WTC11 (cell line): ENCODE measurements around the gene INTS15. TPM values are rescaled to one million over a fixed set of nuclear protein-coding genes. Genes with fewer than 3 reads are reported as not detected.

Experiments
- ATAC-seq: fragments of 200-7000 bp; cut with Tn5 transposase; 2 replicates; pipeline ENCODE4 v1.10.0; 2021; ENCODE audit warnings: mild to moderate bottlenecking, moderate library complexity
- CTCF ChIA-PET: fragments of 300-600 bp; sonication (Branson Sonifier 250); formaldehyde crosslinking; loops from one replicate; lab custom pipeline; 2021; ENCODE audit warnings: antibody characterized with exemption; lab: Charles Lee
- POLR2A ChIA-PET: fragments of 350-600 bp; sonication (Branson Sonifier 250); formaldehyde crosslinking; loops from one replicate; lab custom pipeline; 2021; ENCODE audit warnings: antibody characterized with exemption; lab: Charles Lee
- DNase-seq: peaks from one replicate; pipeline ENCODE4 v3.0.0; 2021; ENCODE audit warnings: low spot score
- H3K27ac Mint-ChIP-seq: 2 replicates; pipeline ENCODE4 v1.8.0; 2021; ENCODE audit warnings: mixed read lengths
- H3K27me3 Mint-ChIP-seq: 2 replicates; pipeline ENCODE4 v1.8.0; 2021; ENCODE audit warnings: low read depth, mild to moderate bottlenecking, moderate library complexity, mixed read lengths
- H3K36me3 Mint-ChIP-seq: 2 replicates; pipeline ENCODE4 v1.8.0; 2021; ENCODE audit warnings: mixed read lengths
- H3K4me1 Mint-ChIP-seq: 2 replicates; pipeline ENCODE4 v1.8.0; 2022; ENCODE audit warnings: mixed read lengths
- H3K4me3 Mint-ChIP-seq: 2 replicates; pipeline ENCODE4 v1.8.0; 2021; ENCODE audit warnings: mild to moderate bottlenecking, moderate library complexity, mixed read lengths
- H3K9me3 Mint-ChIP-seq: 2 replicates; pipeline ENCODE4 v1.8.0; 2021; ENCODE audit warnings: mixed read lengths
- AR ChIP-seq: fragments of 250-450 bp; sonication (Bioruptor Pico); IDR thresholded peaks from 2 replicates; pipeline ENCODE4 v1.9.0; 2021; ENCODE audit warnings: mild to moderate bottlenecking
- CREB1 ChIP-seq: sonication (generic); formaldehyde crosslinking; IDR thresholded peaks from 2 replicates; pipeline ENCODE4 v1.8.0; 2023; ENCODE audit warnings: mild to moderate bottlenecking, missing genetic modification reagents
- FOXJ3 ChIP-seq: sonication (generic); formaldehyde crosslinking; IDR thresholded peaks from 2 replicates; pipeline ENCODE4 v1.9.0; 2021; ENCODE audit warnings: missing genetic modification reagents, mild to moderate bottlenecking, borderline replicate concordance
- FOXK1 ChIP-seq: sonication (generic); formaldehyde crosslinking; IDR thresholded peaks from 2 replicates; pipeline ENCODE4 v1.8.0; 2022; ENCODE audit warnings: mild to moderate bottlenecking, moderate library complexity, missing genetic modification reagents
- NFATC4 ChIP-seq: fragments of 250-450 bp; sonication (Bioruptor Pico); IDR thresholded peaks from 2 replicates; pipeline ENCODE4 v1.9.0; 2021; ENCODE audit warnings: mild to moderate bottlenecking
- PRDM15 ChIP-seq: sonication (generic); formaldehyde crosslinking; IDR thresholded peaks from 2 replicates; pipeline ENCODE4 v1.8.0; 2022; ENCODE audit warnings: missing genetic modification reagents
- PRRX2 ChIP-seq: fragments of 250-450 bp; sonication (Bioruptor Pico); IDR thresholded peaks from 2 replicates; pipeline ENCODE4 v1.8.0; 2021; ENCODE audit warnings: mild to moderate bottlenecking
- RELA ChIP-seq: sonication (generic); formaldehyde crosslinking; IDR thresholded peaks from 2 replicates; pipeline ENCODE4 v1.8.1; 2022; ENCODE audit warnings: missing genetic modification reagents, mild to moderate bottlenecking, borderline replicate concordance
- SOX15 ChIP-seq: fragments of 250-450 bp; sonication (Bioruptor Pico); IDR thresholded peaks from 2 replicates; pipeline ENCODE4 v1.9.0; 2021; ENCODE audit warnings: mild to moderate bottlenecking
- TCF7 ChIP-seq: sonication (generic); formaldehyde crosslinking; IDR thresholded peaks from 2 replicates; pipeline ENCODE4 v1.8.0; 2022; ENCODE audit warnings: mild to moderate bottlenecking, low read depth, missing genetic modification reagents, moderate library complexity
- ZNF121 ChIP-seq: sonication (generic); formaldehyde crosslinking; IDR thresholded peaks from 2 replicates; pipeline ENCODE4 v1.8.0; 2023; ENCODE audit warnings: missing genetic modification reagents
- ZNF263 ChIP-seq: sonication (generic); formaldehyde crosslinking; IDR thresholded peaks from 2 replicates; pipeline ENCODE4 v1.8.1; 2022; ENCODE audit warnings: low read depth, mild to moderate bottlenecking, moderate library complexity, missing genetic modification reagents
- ZNF281 ChIP-seq: sonication (generic); formaldehyde crosslinking; IDR thresholded peaks from 2 replicates; pipeline ENCODE4 v1.8.0; 2023; ENCODE audit warnings: mild to moderate bottlenecking, missing genetic modification reagents
- ZNF416 ChIP-seq: fragments of 250-450 bp; sonication (Bioruptor Pico); IDR thresholded peaks from 2 replicates; pipeline ENCODE4 v1.9.0; 2021; ENCODE audit warnings: mild to moderate bottlenecking, inconsistent platforms
- ZNF671 ChIP-seq: fragments of 250-450 bp; sonication (Bioruptor Pico); IDR thresholded peaks from 2 replicates; pipeline ENCODE4 v1.8.0; 2021; ENCODE audit warnings: mild to moderate bottlenecking
- total RNA-seq: library from RNA; stranded (reverse); gene quantifications from 3 replicates; pipeline ENCODE4 v1.2.3, GENCODE V29; 2021
- TF ChIP-seq, protein P1 (sequence below): sonication (generic); formaldehyde crosslinking; IDR thresholded peaks from 2 replicates; pipeline ENCODE4 v1.8.1; 2023; ENCODE audit warnings: mild to moderate bottlenecking, missing genetic modification reagents, borderline replicate concordance
- TF ChIP-seq, protein P2 (sequence below): fragments of 250-450 bp; sonication (Bioruptor Pico); IDR thresholded peaks from 2 replicates; pipeline ENCODE4 v1.8.0; 2021; ENCODE audit warnings: mild to moderate bottlenecking
- TF ChIP-seq, protein P3 (sequence below): fragments of 250-450 bp; sonication (Bioruptor Pico); IDR thresholded peaks from 2 replicates; pipeline ENCODE4 v1.9.0; 2021; ENCODE audit warnings: mild to moderate bottlenecking
- TF ChIP-seq, protein P4 (sequence below): sonication (generic); formaldehyde crosslinking; IDR thresholded peaks from 2 replicates; pipeline ENCODE4 v1.8.1; 2023; ENCODE audit warnings: mild to moderate bottlenecking, missing genetic modification reagents, moderate library complexity

The INTS15 gene
- total RNA-seq, 1 experiment from 2014 or later, result 28.2 TPM

DNA sequence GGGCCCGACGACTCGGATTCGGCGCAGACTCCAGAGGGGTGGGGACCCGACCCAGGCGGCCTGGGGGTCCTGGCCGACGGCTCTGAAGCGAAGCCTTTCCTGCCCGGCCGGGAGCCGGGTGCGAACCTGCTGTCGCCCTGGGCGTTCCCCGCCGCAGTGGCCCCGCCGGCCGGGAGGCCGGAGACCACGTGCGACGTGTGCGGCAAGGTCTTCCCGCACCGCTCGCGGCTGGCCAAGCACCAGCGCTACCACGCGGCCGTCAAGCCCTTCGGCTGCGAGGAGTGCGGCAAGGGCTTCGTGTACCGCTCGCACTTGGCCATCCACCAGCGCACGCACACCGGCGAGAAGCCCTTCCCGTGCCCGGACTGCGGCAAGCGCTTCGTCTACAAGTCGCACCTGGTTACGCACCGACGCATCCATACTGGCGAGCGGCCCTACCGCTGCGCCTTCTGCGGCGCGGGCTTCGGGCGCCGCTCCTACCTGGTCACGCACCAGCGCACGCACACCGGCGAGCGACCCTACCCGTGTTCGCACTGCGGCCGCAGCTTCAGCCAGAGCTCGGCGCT lies 62.7 kb downstream of the INTS15 start (continued):
- TF ChIP-seq, protein P1, sequence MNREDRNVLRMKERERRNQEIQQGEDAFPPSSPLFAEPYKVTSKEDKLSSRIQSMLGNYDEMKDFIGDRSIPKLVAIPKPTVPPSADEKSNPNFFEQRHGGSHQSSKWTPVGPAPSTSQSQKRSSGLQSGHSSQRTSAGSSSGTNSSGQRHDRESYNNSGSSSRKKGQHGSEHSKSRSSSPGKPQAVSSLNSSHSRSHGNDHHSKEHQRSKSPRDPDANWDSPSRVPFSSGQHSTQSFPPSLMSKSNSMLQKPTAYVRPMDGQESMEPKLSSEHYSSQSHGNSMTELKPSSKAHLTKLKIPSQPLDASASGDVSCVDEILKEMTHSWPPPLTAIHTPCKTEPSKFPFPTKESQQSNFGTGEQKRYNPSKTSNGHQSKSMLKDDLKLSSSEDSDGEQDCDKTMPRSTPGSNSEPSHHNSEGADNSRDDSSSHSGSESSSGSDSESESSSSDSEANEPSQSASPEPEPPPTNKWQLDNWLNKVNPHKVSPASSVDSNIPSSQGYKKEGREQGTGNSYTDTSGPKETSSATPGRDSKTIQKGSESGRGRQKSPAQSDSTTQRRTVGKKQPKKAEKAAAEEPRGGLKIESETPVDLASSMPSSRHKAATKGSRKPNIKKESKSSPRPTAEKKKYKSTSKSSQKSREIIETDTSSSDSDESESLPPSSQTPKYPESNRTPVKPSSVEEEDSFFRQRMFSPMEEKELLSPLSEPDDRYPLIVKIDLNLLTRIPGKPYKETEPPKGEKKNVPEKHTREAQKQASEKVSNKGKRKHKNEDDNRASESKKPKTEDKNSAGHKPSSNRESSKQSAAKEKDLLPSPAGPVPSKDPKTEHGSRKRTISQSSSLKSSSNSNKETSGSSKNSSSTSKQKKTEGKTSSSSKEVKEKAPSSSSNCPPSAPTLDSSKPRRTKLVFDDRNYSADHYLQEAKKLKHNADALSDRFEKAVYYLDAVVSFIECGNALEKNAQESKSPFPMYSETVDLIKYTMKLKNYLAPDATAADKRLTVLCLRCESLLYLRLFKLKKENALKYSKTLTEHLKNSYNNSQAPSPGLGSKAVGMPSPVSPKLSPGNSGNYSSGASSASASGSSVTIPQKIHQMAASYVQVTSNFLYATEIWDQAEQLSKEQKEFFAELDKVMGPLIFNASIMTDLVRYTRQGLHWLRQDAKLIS (CRISPR knock-in tag), result no peak
- TF ChIP-seq SOX15 (CRISPR knock-in tag) (no peak), FOXK1 (CRISPR knock-in tag) (no peak), ZNF121 (CRISPR knock-in tag) (no peak), RELA (CRISPR knock-in tag) (no peak), ZNF281 (CRISPR knock-in tag) (no peak)
- TF ChIP-seq, protein P2, sequence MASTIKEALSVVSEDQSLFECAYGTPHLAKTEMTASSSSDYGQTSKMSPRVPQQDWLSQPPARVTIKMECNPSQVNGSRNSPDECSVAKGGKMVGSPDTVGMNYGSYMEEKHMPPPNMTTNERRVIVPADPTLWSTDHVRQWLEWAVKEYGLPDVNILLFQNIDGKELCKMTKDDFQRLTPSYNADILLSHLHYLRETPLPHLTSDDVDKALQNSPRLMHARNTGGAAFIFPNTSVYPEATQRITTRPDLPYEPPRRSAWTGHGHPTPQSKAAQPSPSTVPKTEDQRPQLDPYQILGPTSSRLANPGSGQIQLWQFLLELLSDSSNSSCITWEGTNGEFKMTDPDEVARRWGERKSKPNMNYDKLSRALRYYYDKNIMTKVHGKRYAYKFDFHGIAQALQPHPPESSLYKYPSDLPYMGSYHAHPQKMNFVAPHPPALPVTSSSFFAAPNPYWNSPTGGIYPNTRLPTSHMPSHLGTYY, result no peak

- ATAC-seq, result no peak
- CTCF ChIA-PET, result no interaction called here
- peaks cover 3% of the 10 kb centered on the region; the same call in 1 of the 2 replicates for H3K4me1 Mint-ChIP-seq
- TF ChIP-seq ZNF416 (CRISPR knock-in tag) (no peak), NFATC4 (CRISPR knock-in tag) (no peak), TCF7 (CRISPR knock-in tag) (no peak), FOXJ3 (CRISPR knock-in tag) (no peak), PRRX2 (CRISPR knock-in tag) (no peak), PRDM15 (CRISPR knock-in tag) (no peak), ZNF263 (CRISPR knock-in tag) (no peak), ZNF671 (CRISPR knock-in tag) (no peak), AR (CRISPR knock-in tag) (no peak), CREB1 (CRISPR knock-in tag) (no peak)
- TF ChIP-seq, protein P3, sequence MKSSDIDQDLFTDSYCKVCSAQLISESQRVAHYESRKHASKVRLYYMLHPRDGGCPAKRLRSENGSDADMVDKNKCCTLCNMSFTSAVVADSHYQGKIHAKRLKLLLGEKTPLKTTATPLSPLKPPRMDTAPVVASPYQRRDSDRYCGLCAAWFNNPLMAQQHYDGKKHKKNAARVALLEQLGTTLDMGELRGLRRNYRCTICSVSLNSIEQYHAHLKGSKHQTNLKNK (CRISPR knock-in tag), result no peak
- TF ChIP-seq, protein P4, sequence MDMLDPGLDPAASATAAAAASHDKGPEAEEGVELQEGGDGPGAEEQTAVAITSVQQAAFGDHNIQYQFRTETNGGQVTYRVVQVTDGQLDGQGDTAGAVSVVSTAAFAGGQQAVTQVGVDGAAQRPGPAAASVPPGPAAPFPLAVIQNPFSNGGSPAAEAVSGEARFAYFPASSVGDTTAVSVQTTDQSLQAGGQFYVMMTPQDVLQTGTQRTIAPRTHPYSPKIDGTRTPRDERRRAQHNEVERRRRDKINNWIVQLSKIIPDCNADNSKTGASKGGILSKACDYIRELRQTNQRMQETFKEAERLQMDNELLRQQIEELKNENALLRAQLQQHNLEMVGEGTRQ, result no peak
These were observed 63.5 kb downstream of the INTS15 start for GRCh38 chr7:6653071-6654003.

More at GRCh38 chr7:6653071-6654003, 63.5 kb downstream of the INTS15 start:
- Mint-ChIP-seq H3K36me3 (peaks cover 8% of the 10 kb centered on the region), H3K27ac (no peak overlapping the region), H3K9me3 (no peaks in the 10 kb centered on the region), H3K27me3 (no peaks in the 10 kb centered on the region), H3K4me3 (no peak overlapping the region)
- peak; percentile 8 for DNase-seq
- POLR2A ChIA-PET, result interaction anchor here (0.6 kb wide), 1 partner anchor 994 kb away, joined by 7 read pairs; no protein-coding TSS in a partner anchor
